Fibroblast of lung (primary cell): ENCODE results near the gene GSTM3.

Experiments
- EZH2 ChIP-seq: IDR thresholded peaks from 2 replicates; pipeline ENCODE4 v1.5.1; 2012; ENCODE audit warnings: low read length, control low read depth, mild to moderate bottlenecking; ENCODE audit errors: missing control alignments
- TF ChIP-seq, protein P1 (sequence below), 2 donors: IDR thresholded peaks in 1 of 2; conservative IDR thresholded peaks in 1 of 2; 1 replicate in 1 of 2; 2 replicates in 1 of 2; pipeline ENCODE4 v1.5.1; 2011 to 2012; ENCODE audit warnings: low read length in 2 of 2, control low read depth in 1 of 2, inconsistent platforms in 1 of 2, low read depth in 1 of 2, mild to moderate bottlenecking in 1 of 2

DNA sequence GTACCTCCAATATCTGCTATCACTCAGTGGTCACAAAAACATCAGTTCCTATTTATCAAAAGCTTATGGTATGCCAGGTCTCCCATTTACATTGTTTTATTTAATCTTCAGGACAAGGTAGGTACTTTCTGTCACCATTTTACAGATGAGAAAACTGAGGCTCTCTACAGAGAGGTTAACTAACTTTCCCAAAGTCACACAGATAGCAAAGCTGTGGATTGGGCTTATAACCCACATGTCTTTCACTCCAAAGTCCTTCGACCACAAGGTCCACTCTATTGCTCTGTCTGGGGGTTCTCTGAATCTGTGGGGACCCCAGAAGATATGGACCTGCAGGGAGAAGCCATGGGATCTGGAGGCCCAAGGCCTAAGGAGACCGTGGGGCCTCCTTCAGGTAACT, 49.5 kb upstream of the GSTM3 start:
- TF ChIP-seq, protein P1, sequence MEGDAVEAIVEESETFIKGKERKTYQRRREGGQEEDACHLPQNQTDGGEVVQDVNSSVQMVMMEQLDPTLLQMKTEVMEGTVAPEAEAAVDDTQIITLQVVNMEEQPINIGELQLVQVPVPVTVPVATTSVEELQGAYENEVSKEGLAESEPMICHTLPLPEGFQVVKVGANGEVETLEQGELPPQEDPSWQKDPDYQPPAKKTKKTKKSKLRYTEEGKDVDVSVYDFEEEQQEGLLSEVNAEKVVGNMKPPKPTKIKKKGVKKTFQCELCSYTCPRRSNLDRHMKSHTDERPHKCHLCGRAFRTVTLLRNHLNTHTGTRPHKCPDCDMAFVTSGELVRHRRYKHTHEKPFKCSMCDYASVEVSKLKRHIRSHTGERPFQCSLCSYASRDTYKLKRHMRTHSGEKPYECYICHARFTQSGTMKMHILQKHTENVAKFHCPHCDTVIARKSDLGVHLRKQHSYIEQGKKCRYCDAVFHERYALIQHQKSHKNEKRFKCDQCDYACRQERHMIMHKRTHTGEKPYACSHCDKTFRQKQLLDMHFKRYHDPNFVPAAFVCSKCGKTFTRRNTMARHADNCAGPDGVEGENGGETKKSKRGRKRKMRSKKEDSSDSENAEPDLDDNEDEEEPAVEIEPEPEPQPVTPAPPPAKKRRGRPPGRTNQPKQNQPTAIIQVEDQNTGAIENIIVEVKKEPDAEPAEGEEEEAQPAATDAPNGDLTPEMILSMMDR (conservative IDR thresholded peaks at IDR 0.05 in 1 of 2, IDR thresholded peaks at IDR 0.05 in 1 of 2; ENCODE audit: low read depth in 1 of 2, low read length in 2 of 2): no peak
- no peak for TF ChIP-seq EZH2
